Measurements from ENCODE around the gene PM20D1.
"Not testable (repeated sequence)": the region's sequence is repeated elsewhere in the genome, so short reads cannot be mapped to it uniquely, and the experiment has no call there.

GRCh38 chr1:205873148-205873547 lies 23.2 kb upstream of the PM20D1 start:
- TF ChIP-seq MAX (CRISPR knock-in tag; IDR thresholded peaks at IDR 0.05); CTCF (IDR thresholded peaks at IDR 0.05); ATF1 (CRISPR knock-in tag; IDR thresholded peaks at IDR 0.05); ZNF121 (CRISPR knock-in tag; IDR thresholded peaks at IDR 0.05): not testable (repeated sequence)

Data from WTC11 (cell line).